ENCODE results near the gene CHST12. TPM values are rescaled to one million over a fixed set of nuclear protein-coding genes. Genes with fewer than 3 reads are reported as not detected.

Gene CHST12
- total RNA-seq: 27.8 TPM
- polyA plus RNA-seq: 10 to 100 TPM; 14.1 to 20.4 (median 19.3) TPM

GRCh38 chr7:2403014-2403717 is at the start of gene CHST12:
Gene CHST12, plus strand, starts transcription at chr7:2403611. Its CDS starts 29,029 bp downstream, at chr7:2432640.
- no peaks in the 10 kb centered on the region for H3K36me3 Mint-ChIP-seq
- Histone ChIP-seq H3K4me3 (ENCODE audit: low read depth, low read length) (peak within 1 kb of the TSS; percentile 81), H3K27ac (ENCODE audit: insufficient read depth, low read length, poor library complexity, severe bottlenecking) (peak within 1 kb of the TSS; percentile 66), H3K27me3 (ENCODE audit: control insufficient read depth, insufficient read depth, low read length) (no peaks in the 10 kb centered on the region), H3K9me3 (ENCODE audit: control insufficient read depth in 2 of 2, low read length in 2 of 2) (no peaks in the 10 kb centered on the region), H3K36me3 (ENCODE audit: control insufficient read depth, insufficient read depth, low read length) (no peaks in the 10 kb centered on the region), H3K4me1 (ENCODE audit: control insufficient read depth, insufficient read depth, low read length, poor library complexity, severe bottlenecking) (peaks cover 31% of the 10 kb centered on the region)
- no peaks in the 10 kb centered on the region for H3K9me3 Mint-ChIP-seq
- ATAC-seq (ENCODE audit: low read depth in 2 of 2) (peak; percentile 82 to 85), DNase-seq (peak; percentile 92 to 94 (median 93))
- H3K4me3 Mint-ChIP-seq: peak within 1 kb of the TSS; percentile 89 to 98 (median 94)
- H3K27me3 Mint-ChIP-seq: no peaks in the 10 kb centered on the region
- H3K4me1 Mint-ChIP-seq: peaks cover 12 to 47% (median 34%) of the 10 kb centered on the region in 4 donors
- peak within 1 kb of the TSS; percentile 86 to 91 (median 87) for H3K27ac Mint-ChIP-seq

GRCh38 chr7:2353936-2354185 is 49.5 kb upstream of the CHST12 start:
- Mint-ChIP-seq H3K27me3 (no peaks in the 10 kb centered on the region), H3K4me1 (peaks cover under 1 to 52% (median 19%) of the 10 kb centered on the region in 4 donors), H3K9me3 (no peaks in the 10 kb centered on the region), H3K4me3 (peak overlapping the region; percentile 93 to 96 (median 94)), H3K36me3 (peaks cover 5% of the 10 kb centered on the region), H3K27ac (peak overlapping the region; percentile 100)
- H3K4me1 ChIP-seq (ENCODE audit: control insufficient read depth, insufficient read depth, low read length, poor library complexity, severe bottlenecking): peaks cover 39% of the 10 kb centered on the region
- H3K36me3 ChIP-seq (ENCODE audit: control insufficient read depth, insufficient read depth, low read length): peaks cover 15% of the 10 kb centered on the region
- no peaks in the 10 kb centered on the region for H3K9me3 ChIP-seq (ENCODE audit: control insufficient read depth in 2 of 2, low read length in 2 of 2)
- DNase-seq (peak in 2 of 3 donors; percentile 84 to 94), ATAC-seq (ENCODE audit: low read depth in 2 of 2) (peak; percentile 62 to 66)
- no peaks in the 10 kb centered on the region for H3K27me3 ChIP-seq (ENCODE audit: control insufficient read depth, insufficient read depth, low read length)
- H3K27ac ChIP-seq (ENCODE audit: insufficient read depth, low read length, poor library complexity, severe bottlenecking): peak overlapping the region; percentile 99
- peak overlapping the region; percentile 93 for H3K4me3 ChIP-seq (ENCODE audit: low read depth, low read length)

DNA sequence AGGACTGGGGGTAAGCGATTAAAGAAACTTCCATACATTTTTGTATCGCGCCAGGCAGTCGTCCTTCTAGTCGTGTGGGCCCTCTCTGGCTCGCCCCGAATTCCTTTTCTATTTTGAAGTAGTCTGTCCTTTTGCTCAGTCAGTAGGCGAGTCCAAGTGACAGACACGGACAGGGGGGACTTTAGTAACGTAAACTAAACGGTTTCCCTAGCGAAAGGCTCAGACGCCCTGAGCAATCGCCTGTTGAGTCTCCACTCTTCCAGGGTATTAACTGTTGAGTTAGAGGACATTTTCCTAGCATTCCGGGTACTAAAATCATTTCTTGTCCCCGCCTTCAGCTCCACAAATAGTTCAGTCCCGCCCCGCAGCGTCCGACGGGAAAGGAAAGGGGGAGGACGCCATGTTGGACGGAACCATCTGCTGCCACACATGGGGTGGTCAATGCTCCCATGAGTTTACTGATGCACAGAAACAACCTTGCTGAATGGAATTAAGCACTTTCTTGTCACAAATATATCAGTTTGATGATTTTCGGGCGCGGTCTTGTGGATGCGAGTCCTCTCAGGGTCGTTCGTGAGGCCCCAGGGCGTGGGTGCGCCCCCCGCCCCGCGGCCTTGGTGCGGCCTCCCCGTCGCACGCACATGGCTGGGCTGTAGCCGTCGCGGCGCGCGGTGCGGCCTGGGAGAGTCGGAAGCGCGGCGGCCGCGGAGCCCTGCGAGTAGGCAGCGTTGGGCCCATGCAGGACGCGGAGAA is 49.0 kb upstream of the CHST12 start, which contains the start of gene EIF3B:
TSS of gene EIF3B (plus strand) at position 642 of the 753 bp plus-strand sequence. CDS start at position 737, 95 bp downstream.
- H3K27me3 ChIP-seq (ENCODE audit: control insufficient read depth, insufficient read depth, low read length): no peaks in the 10 kb centered on the region
- peak within 1 kb of the TSS; percentile 99 for H3K27ac ChIP-seq (ENCODE audit: insufficient read depth, low read length, poor library complexity, severe bottlenecking)
- peak within 1 kb of the TSS; percentile 100 for H3K27ac Mint-ChIP-seq
- no peaks in the 10 kb centered on the region for H3K9me3 ChIP-seq (ENCODE audit: control insufficient read depth in 2 of 2, low read length in 2 of 2)
- H3K4me1 Mint-ChIP-seq: peaks cover 5 to 56% (median 23%) of the 10 kb centered on the region in 4 donors
- peaks cover 20% of the 10 kb centered on the region for H3K36me3 ChIP-seq (ENCODE audit: control insufficient read depth, insufficient read depth, low read length)
- no peaks in the 10 kb centered on the region for H3K9me3 Mint-ChIP-seq
- peaks cover 42% of the 10 kb centered on the region for H3K4me1 ChIP-seq (ENCODE audit: control insufficient read depth, insufficient read depth, low read length, poor library complexity, severe bottlenecking)
- peak within 1 kb of the TSS; percentile 93 to 96 (median 94) for H3K4me3 Mint-ChIP-seq
- peak; percentile 90 for ATAC-seq (ENCODE audit: low read depth in 2 of 2)
- peak; percentile 83 to 96 (median 96) for DNase-seq
- H3K27me3 Mint-ChIP-seq: no peaks in the 10 kb centered on the region
- H3K4me3 ChIP-seq (ENCODE audit: low read depth, low read length): peak within 1 kb of the TSS; percentile 93
- peaks cover 8% of the 10 kb centered on the region for H3K36me3 Mint-ChIP-seq

DNA sequence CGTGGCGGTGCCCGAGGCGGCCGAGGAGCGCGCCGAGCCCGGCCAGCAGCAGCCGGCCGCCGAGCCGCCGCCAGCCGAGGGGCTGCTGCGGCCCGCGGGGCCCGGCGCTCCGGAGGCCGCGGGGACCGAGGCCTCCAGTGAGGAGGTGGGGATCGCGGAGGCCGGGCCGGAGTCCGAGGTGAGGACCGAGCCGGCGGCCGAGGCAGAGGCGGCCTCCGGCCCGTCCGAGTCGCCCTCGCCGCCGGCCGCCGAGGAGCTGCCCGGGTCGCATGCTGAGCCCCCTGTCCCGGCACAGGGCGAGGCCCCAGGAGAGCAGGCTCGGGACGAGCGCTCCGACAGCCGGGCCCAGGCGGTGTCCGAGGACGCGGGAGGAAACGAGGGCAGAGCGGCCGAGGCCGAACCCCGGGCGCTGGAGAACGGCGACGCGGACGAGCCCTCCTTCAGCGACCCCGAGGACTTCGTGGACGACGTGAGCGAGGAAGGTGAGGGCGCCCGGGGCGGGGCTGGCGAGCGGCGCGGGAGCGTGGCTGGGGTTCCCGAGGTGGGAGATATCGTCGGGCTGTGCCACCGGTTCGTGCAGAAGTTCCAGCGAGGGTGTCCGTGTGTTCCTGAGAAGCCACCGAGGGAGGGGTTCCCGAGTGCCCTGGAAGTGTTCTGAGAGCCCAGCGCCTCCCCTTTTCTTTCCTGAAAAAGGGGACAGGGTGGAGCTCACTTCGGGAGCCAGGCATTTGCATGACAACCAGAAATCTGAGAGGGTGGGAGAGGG is 48.3 kb upstream of the CHST12 start:
- H3K27ac ChIP-seq (ENCODE audit: insufficient read depth, low read length, poor library complexity, severe bottlenecking): peak overlapping the region; percentile 68
- H3K9me3 ChIP-seq (ENCODE audit: control insufficient read depth in 2 of 2, low read length in 2 of 2): no peaks in the 10 kb centered on the region
- Mint-ChIP-seq H3K27ac (peak overlapping the region in 1 of 3 donors; percentile 100), H3K4me3 (peak overlapping the region; percentile 92 to 96 (median 94)), H3K36me3 (peaks cover 11% of the 10 kb centered on the region), H3K27me3 (no peaks in the 10 kb centered on the region), H3K9me3 (no peaks in the 10 kb centered on the region), H3K4me1 (peaks cover 6 to 64% (median 31%) of the 10 kb centered on the region in 4 donors)
- DNase-seq (peak in 2 of 3 donors; percentile 12 to 20), ATAC-seq (ENCODE audit: low read depth in 2 of 2) (no peak)
- H3K4me1 ChIP-seq (ENCODE audit: control insufficient read depth, insufficient read depth, low read length, poor library complexity, severe bottlenecking): peaks cover 46% of the 10 kb centered on the region
- H3K4me3 ChIP-seq (ENCODE audit: low read depth, low read length): peak overlapping the region; percentile 81
- H3K36me3 ChIP-seq (ENCODE audit: control insufficient read depth, insufficient read depth, low read length): peaks cover 21% of the 10 kb centered on the region
- H3K27me3 ChIP-seq (ENCODE audit: control insufficient read depth, insufficient read depth, low read length): no peaks in the 10 kb centered on the region

DNA sequence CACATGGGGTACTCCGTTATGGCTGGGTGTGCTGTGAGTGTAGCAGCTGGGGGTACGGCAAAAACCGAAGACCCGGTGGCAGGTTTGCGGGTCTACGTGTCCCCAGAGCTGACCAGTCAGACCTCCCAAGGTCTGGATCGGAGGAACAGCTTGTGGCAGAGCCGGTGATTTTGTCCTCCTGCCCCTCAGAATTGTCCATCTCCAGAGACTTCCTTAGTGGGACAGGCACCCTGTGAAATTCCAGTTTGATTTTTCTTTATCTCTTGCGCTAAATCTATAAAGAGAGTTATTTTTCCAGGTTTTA is 47.8 kb upstream of the CHST12 start:
- DNase-seq: no peak
- no peaks in the 10 kb centered on the region for H3K27me3 Mint-ChIP-seq
- H3K36me3 Mint-ChIP-seq: peaks cover 17% of the 10 kb centered on the region
- H3K9me3 Mint-ChIP-seq: no peaks in the 10 kb centered on the region
- H3K36me3 ChIP-seq (ENCODE audit: control insufficient read depth, insufficient read depth, low read length): peaks cover 23% of the 10 kb centered on the region
- no peak for ATAC-seq (ENCODE audit: low read depth in 2 of 2)
- peak overlapping the region; percentile 81 for H3K4me3 ChIP-seq (ENCODE audit: low read depth, low read length)
- peak overlapping the region; percentile 84 to 96 (median 88) for H3K4me3 Mint-ChIP-seq
- H3K27ac ChIP-seq (ENCODE audit: insufficient read depth, low read length, poor library complexity, severe bottlenecking): no peak overlapping the region
- no peaks in the 10 kb centered on the region for H3K27me3 ChIP-seq (ENCODE audit: control insufficient read depth, insufficient read depth, low read length)
- H3K9me3 ChIP-seq (ENCODE audit: control insufficient read depth in 2 of 2, low read length in 2 of 2): no peaks in the 10 kb centered on the region
- H3K4me1 Mint-ChIP-seq: peaks cover 10 to 69% (median 36%) of the 10 kb centered on the region in 4 donors
- H3K4me1 ChIP-seq (ENCODE audit: control insufficient read depth, insufficient read depth, low read length, poor library complexity, severe bottlenecking): peaks cover 46% of the 10 kb centered on the region
- peak overlapping the region in 2 of 3 donors; percentile 86 to 88 for H3K27ac Mint-ChIP-seq

DNA sequence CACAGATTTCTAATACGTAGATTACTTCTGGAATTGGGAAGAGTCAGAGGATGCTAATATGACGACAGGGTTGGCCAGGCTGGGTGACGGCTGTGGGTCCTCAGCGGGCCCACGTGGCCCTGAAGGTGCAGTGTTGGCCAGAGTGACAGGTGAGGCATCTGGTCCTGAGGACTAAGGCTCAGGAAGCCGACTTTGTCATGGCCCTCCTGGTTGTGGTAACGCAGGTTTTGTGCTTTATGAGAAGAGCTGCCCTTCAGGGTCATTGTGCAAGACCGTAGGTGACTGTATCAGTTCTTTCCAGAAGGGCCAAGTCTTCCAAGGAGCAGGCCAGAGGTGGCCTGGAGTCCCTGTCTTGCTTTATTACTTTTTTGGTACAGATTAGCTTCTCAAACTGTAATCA is 46.2 kb upstream of the CHST12 start:
- peaks cover 10 to 71% (median 38%) of the 10 kb centered on the region in 4 donors for H3K4me1 Mint-ChIP-seq
- Histone ChIP-seq H3K27me3 (ENCODE audit: control insufficient read depth, insufficient read depth, low read length) (no peaks in the 10 kb centered on the region), H3K4me3 (ENCODE audit: low read depth, low read length) (peak overlapping the region; percentile 46), H3K4me1 (ENCODE audit: control insufficient read depth, insufficient read depth, low read length, poor library complexity, severe bottlenecking) (peaks cover 46% of the 10 kb centered on the region), H3K9me3 (ENCODE audit: control insufficient read depth in 2 of 2, low read length in 2 of 2) (no peaks in the 10 kb centered on the region), H3K27ac (ENCODE audit: insufficient read depth, low read length, poor library complexity, severe bottlenecking) (no peak overlapping the region), H3K36me3 (ENCODE audit: control insufficient read depth, insufficient read depth, low read length) (peaks cover 31% of the 10 kb centered on the region)
- DNase-seq (no peak), ATAC-seq (ENCODE audit: low read depth in 2 of 2) (no peak)
- H3K27ac Mint-ChIP-seq: peak overlapping the region in 2 of 3 donors; percentile 47 to 79
- H3K27me3 Mint-ChIP-seq: no peaks in the 10 kb centered on the region
- peaks cover 20% of the 10 kb centered on the region for H3K36me3 Mint-ChIP-seq
- no peaks in the 10 kb centered on the region for H3K9me3 Mint-ChIP-seq
- peak overlapping the region; percentile 56 to 96 (median 87) for H3K4me3 Mint-ChIP-seq

DNA sequence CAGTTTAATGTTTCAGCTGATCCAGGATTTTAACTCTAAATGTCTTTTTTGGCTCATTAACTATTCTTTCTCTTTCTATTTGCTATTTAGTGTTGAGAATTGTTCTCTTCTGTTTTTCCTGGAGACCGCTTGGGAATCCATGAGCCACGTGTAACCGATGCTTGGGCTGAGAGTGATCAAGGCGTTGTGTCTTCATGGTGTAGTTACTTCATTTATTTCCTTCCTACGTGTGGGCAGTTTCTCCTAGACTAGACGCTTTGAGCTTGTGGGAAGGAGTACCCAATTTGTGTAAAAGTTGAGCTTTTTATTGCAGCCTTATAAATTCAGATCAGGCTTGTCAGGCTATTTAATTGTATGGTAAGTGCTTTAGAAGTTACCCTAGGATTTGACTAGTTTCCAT is 45.8 kb upstream of the CHST12 start:
- ATAC-seq (ENCODE audit: low read depth in 2 of 2) (no peak), DNase-seq (no peak)
- no peaks in the 10 kb centered on the region for H3K9me3 Mint-ChIP-seq
- peaks cover 24% of the 10 kb centered on the region for H3K36me3 Mint-ChIP-seq
- Histone ChIP-seq H3K4me3 (ENCODE audit: low read depth, low read length) (peak overlapping the region; percentile 46), H3K4me1 (ENCODE audit: control insufficient read depth, insufficient read depth, low read length, poor library complexity, severe bottlenecking) (peaks cover 46% of the 10 kb centered on the region), H3K27ac (ENCODE audit: insufficient read depth, low read length, poor library complexity, severe bottlenecking) (no peak overlapping the region), H3K9me3 (ENCODE audit: control insufficient read depth in 2 of 2, low read length in 2 of 2) (no peaks in the 10 kb centered on the region), H3K27me3 (ENCODE audit: control insufficient read depth, insufficient read depth, low read length) (no peaks in the 10 kb centered on the region), H3K36me3 (ENCODE audit: control insufficient read depth, insufficient read depth, low read length) (peaks cover 35% of the 10 kb centered on the region)
- peaks cover 10 to 68% (median 38%) of the 10 kb centered on the region in 4 donors for H3K4me1 Mint-ChIP-seq
- peak overlapping the region in 1 of 3 donors; percentile 47 for H3K27ac Mint-ChIP-seq
- no peaks in the 10 kb centered on the region for H3K27me3 Mint-ChIP-seq
- peak overlapping the region; percentile 56 to 96 (median 87) for H3K4me3 Mint-ChIP-seq

Data from CD4-positive, CD25-positive, alpha-beta regulatory T cell (primary cell).